ENCODE results near the gene GEMIN7. TPM values are rescaled to one million over a fixed set of nuclear protein-coding genes. Genes with fewer than 3 reads are reported as not detected.

The GEMIN7 gene
- total RNA-seq, 1 donor from 2014 or later: 46.0 TPM

DNA sequence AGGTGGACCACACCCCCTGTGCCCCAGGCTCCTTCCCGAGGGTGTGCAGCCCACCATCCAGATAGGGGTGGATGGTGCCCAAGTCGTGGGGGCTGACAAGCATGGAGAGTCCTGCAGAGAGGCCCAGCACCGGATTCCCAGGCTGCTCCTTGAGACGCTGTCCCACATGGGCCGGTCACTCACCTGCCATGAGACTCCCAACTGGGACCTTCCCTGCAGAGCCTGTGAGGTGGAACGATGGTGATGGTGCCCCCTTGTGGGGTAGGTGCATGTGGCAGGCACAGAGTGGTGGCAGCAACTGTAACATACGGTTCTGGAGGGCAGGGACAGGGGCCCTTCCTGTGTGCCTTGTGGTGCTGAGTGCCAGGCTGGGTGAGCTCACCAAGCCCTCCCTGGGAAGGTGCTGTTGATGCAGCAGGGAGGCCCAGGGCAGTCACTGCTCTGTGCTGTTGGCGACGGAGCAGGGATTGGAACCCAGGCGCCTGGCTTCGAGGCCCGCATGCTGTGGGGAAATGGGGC lies 47.0 kb downstream of the GEMIN7 start:
- peaks cover 95% of the 10 kb centered on the region for H4K20me1 ChIP-seq (ENCODE audit: insufficient read depth, low read length)
- H3K4me1 Mint-ChIP-seq (ENCODE audit: low read depth, unreplicated experiment): peaks cover 3% of the 10 kb centered on the region
- DNase-seq (ENCODE audit: low read depth) (no peak), FAIRE-seq (no peak)
- H3K27me3 ChIP-seq (ENCODE audit: insufficient read depth, low read length): no peaks in the 10 kb centered on the region
- no peak overlapping the region for H3K27ac ChIP-seq (ENCODE audit: low read depth, low read length)
- H3K36me3 ChIP-seq (ENCODE audit: insufficient read depth, low read length): no peaks in the 10 kb centered on the region
- H3K9me3 Mint-ChIP-seq (ENCODE audit: unreplicated experiment): no peaks in the 10 kb centered on the region
- no peak overlapping the region for H2AFZ ChIP-seq (ENCODE audit: low read depth, low read length)
- no peak overlapping the region for H3K27ac Mint-ChIP-seq (ENCODE audit: unreplicated experiment)
- H3K4me2 ChIP-seq (ENCODE audit: low read length): no peak overlapping the region
- H3K9me3 ChIP-seq (ENCODE audit: insufficient read depth, low read depth, low read length): no peaks in the 10 kb centered on the region
- no peak overlapping the region for H3K4me3 Mint-ChIP-seq (ENCODE audit: unreplicated experiment)
- H3K9ac ChIP-seq (ENCODE audit: low read length): no peak overlapping the region
- peaks cover 2% of the 10 kb centered on the region for H3K36me3 Mint-ChIP-seq (ENCODE audit: low read depth, unreplicated experiment)
- TF ChIP-seq EZH2 (IDR thresholded peaks at IDR 0.05; ENCODE audit: insufficient read depth, low read length): no peak
- TF ChIP-seq, protein P1, sequence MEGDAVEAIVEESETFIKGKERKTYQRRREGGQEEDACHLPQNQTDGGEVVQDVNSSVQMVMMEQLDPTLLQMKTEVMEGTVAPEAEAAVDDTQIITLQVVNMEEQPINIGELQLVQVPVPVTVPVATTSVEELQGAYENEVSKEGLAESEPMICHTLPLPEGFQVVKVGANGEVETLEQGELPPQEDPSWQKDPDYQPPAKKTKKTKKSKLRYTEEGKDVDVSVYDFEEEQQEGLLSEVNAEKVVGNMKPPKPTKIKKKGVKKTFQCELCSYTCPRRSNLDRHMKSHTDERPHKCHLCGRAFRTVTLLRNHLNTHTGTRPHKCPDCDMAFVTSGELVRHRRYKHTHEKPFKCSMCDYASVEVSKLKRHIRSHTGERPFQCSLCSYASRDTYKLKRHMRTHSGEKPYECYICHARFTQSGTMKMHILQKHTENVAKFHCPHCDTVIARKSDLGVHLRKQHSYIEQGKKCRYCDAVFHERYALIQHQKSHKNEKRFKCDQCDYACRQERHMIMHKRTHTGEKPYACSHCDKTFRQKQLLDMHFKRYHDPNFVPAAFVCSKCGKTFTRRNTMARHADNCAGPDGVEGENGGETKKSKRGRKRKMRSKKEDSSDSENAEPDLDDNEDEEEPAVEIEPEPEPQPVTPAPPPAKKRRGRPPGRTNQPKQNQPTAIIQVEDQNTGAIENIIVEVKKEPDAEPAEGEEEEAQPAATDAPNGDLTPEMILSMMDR (IDR thresholded peaks at IDR 0.05; ENCODE audit: insufficient read depth, low read depth, low read length): peak; percentile 59
- peaks cover 87% of the 10 kb centered on the region for H3K79me2 ChIP-seq (ENCODE audit: insufficient read depth, low read length)
- H3K4me1 ChIP-seq (ENCODE audit: insufficient read depth, low read length): peaks cover 5% of the 10 kb centered on the region
- no peaks in the 10 kb centered on the region for H3K27me3 Mint-ChIP-seq (ENCODE audit: low read depth, unreplicated experiment)
- no peak overlapping the region for H3K4me3 ChIP-seq (ENCODE audit: insufficient read depth, low read depth, low read length)

DNA sequence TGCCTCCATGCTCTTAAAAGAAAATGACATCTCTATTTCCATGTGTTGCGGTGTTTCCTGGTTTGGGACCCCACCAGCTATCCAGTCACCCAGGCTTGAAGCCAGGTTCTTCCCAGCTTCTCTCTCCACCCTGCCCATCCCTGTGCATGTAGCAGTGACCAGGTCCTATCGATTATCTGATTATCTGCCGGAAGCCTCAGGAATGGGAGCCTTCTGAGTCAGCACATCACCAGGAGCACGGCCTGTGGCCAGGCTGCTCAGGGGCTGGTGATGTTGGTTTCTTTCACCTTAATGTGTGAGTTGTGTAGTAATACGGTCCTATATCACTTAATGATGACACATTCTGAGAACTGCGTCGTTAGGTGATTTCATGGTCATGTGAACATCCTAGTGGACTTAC lies 47.6 kb downstream of the GEMIN7 start:
- Histone ChIP-seq H3K4me2 (ENCODE audit: low read length) (no peak overlapping the region), H3K4me3 (ENCODE audit: insufficient read depth, low read depth, low read length) (no peak overlapping the region), H3K27ac (ENCODE audit: low read depth, low read length) (no peak overlapping the region), H3K27me3 (ENCODE audit: insufficient read depth, low read length) (no peaks in the 10 kb centered on the region), H3K79me2 (ENCODE audit: insufficient read depth, low read length) (peaks cover 85% of the 10 kb centered on the region), H3K9ac (ENCODE audit: low read length) (no peak overlapping the region), H3K4me1 (ENCODE audit: insufficient read depth, low read length) (peaks cover 5% of the 10 kb centered on the region), H3K9me3 (ENCODE audit: insufficient read depth, low read depth, low read length) (no peaks in the 10 kb centered on the region), H4K20me1 (ENCODE audit: insufficient read depth, low read length) (peaks cover 95% of the 10 kb centered on the region), H2AFZ (ENCODE audit: low read depth, low read length) (no peak overlapping the region), H3K36me3 (ENCODE audit: insufficient read depth, low read length) (no peaks in the 10 kb centered on the region)
- DNase-seq (ENCODE audit: low read depth) (no peak), FAIRE-seq (no peak)
- TF ChIP-seq EZH2 (IDR thresholded peaks at IDR 0.05; ENCODE audit: insufficient read depth, low read length): no peak
- TF ChIP-seq, protein P1 (IDR thresholded peaks at IDR 0.05; ENCODE audit: insufficient read depth, low read depth, low read length): no peak
- Mint-ChIP-seq H3K27me3 (ENCODE audit: low read depth, unreplicated experiment) (no peaks in the 10 kb centered on the region), H3K27ac (ENCODE audit: unreplicated experiment) (no peak overlapping the region), H3K9me3 (ENCODE audit: unreplicated experiment) (no peaks in the 10 kb centered on the region), H3K4me3 (ENCODE audit: unreplicated experiment) (no peak overlapping the region), H3K36me3 (ENCODE audit: low read depth, unreplicated experiment) (peaks cover 2% of the 10 kb centered on the region), H3K4me1 (ENCODE audit: low read depth, unreplicated experiment) (peaks cover 3% of the 10 kb centered on the region)

DNA sequence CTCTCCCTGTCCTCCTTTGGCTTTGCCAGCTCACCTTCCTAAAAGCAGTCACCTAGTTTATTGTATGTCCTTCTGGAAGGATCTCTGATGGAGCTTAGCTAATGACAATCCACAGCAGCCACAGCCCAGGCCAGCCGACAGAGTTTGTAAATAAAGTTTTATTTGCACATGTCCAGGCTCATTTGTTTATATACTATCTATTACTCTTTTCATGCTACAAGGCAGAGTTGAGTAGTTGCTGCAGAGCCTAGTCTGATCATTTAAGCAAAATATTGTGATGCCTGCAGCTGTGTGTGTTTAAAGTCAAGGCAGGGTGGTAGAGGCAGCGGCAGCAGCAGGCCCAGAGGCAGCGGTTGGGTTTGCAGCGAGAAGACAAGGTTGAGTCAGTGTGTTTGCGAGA lies 49.1 kb downstream of the GEMIN7 start:
- Histone ChIP-seq H3K4me1 (ENCODE audit: insufficient read depth, low read length) (peaks cover 5% of the 10 kb centered on the region), H3K27me3 (ENCODE audit: insufficient read depth, low read length) (no peaks in the 10 kb centered on the region), H3K9me3 (ENCODE audit: insufficient read depth, low read depth, low read length) (no peaks in the 10 kb centered on the region), H4K20me1 (ENCODE audit: insufficient read depth, low read length) (peaks cover 94% of the 10 kb centered on the region), H3K27ac (ENCODE audit: low read depth, low read length) (no peak overlapping the region), H3K4me2 (ENCODE audit: low read length) (no peak overlapping the region), H3K79me2 (ENCODE audit: insufficient read depth, low read length) (peaks cover 82% of the 10 kb centered on the region), H2AFZ (ENCODE audit: low read depth, low read length) (no peak overlapping the region), H3K9ac (ENCODE audit: low read length) (no peak overlapping the region), H3K36me3 (ENCODE audit: insufficient read depth, low read length) (no peaks in the 10 kb centered on the region), H3K4me3 (ENCODE audit: insufficient read depth, low read depth, low read length) (no peak overlapping the region)
- Mint-ChIP-seq H3K4me3 (ENCODE audit: unreplicated experiment) (no peak overlapping the region), H3K27ac (ENCODE audit: unreplicated experiment) (no peak overlapping the region), H3K4me1 (ENCODE audit: low read depth, unreplicated experiment) (peaks cover 3% of the 10 kb centered on the region), H3K27me3 (ENCODE audit: low read depth, unreplicated experiment) (no peaks in the 10 kb centered on the region), H3K9me3 (ENCODE audit: unreplicated experiment) (no peaks in the 10 kb centered on the region), H3K36me3 (ENCODE audit: low read depth, unreplicated experiment) (peaks cover 3% of the 10 kb centered on the region)
- TF ChIP-seq, protein P1 (IDR thresholded peaks at IDR 0.05; ENCODE audit: insufficient read depth, low read depth, low read length): no peak
- no peak for TF ChIP-seq EZH2 (IDR thresholded peaks at IDR 0.05; ENCODE audit: insufficient read depth, low read length)
- FAIRE-seq (no peak), DNase-seq (ENCODE audit: low read depth) (no peak)

Measured in astrocyte (in vitro differentiated cells and primary cell).